GM12878 (cell line): ENCODE measurements around the gene SMPD3. TPM values are rescaled to one million over a fixed set of nuclear protein-coding genes. Genes with fewer than 3 reads are reported as not detected.
A peak's percentile ranks its signal among the peaks of the same experiment; 100 is the strongest.

Source experiments
- ATAC-seq: fragments of 200-7000 bp; cut with Tn5 transposase; 3 replicates; pipeline ENCODE4 v1.9.1; 2020; ENCODE audit warnings: mild to moderate bottlenecking, moderate library complexity
- BruUV-seq: library from RNA; stranded (reverse); fragments of 400-500 nt; replicated peaks from 2 replicates; lab custom pipeline; 2021; lab: Mats Ljungman, UMichigan
- CTCF ChIA-PET: fragments of 300-600 bp; sonication (Branson Sonifier 250); formaldehyde crosslinking; extraction: SDS; loops from one replicate; lab custom pipeline; 2021; ENCODE audit warnings: inconsistent platforms; lab: Yijun Ruan, JAX
- POLR2A ChIA-PET: fragments of 350-600 bp; formaldehyde crosslinking; extraction: SDS; loops from one replicate; lab custom pipeline; 2021; ENCODE audit warnings: inconsistent platforms; lab: Charles Lee
- RAD21 ChIA-PET: fragments of 300-600 bp; sonication (Branson Sonifier 250); formaldehyde crosslinking; loops from one replicate; lab custom pipeline; 2023; ENCODE audit warnings: antibody characterized with exemption; ENCODE audit not compliant: unreplicated experiment; lab: Charles Lee
- SMC1A ChIA-PET: fragments of 300-600 bp; sonication (Branson Sonifier 250); formaldehyde crosslinking; loops from one replicate; lab custom pipeline; 2023; ENCODE audit not compliant: unreplicated experiment, uncharacterized antibody; lab: Charles Lee
- DNase-seq: peaks from one replicate; pipeline ENCODE4 v3.0.0-alpha.2; 2011; ENCODE audit warnings: low read depth, low spot score
- FAIRE-seq: peaks from 3 replicates; lab custom pipeline; 2011; peaks lifted over from hg19 to GRCh38; lab: Jason Lieb, UNC
- H2AFZ ChIP-seq: 2 replicates; pipeline ENCODE4 v1.6.0; 2011; ENCODE audit warnings: low read depth, low read length, control low read depth; ENCODE audit not compliant: control insufficient read depth
- H3K27ac ChIP-seq: 2 replicates; pipeline ENCODE4 v1.5.1; 2011; ENCODE audit warnings: control low read depth; ENCODE audit not compliant: control insufficient read depth, insufficient read depth
- H3K27me3 ChIP-seq, 2 experiments: replicated peaks in 1 of 2; 2 replicates each; pipeline versions ENCODE4 v1.6.0 to v1.6.1; 2011; ENCODE audit warnings: low read length in 1 of 2; ENCODE audit not compliant: control insufficient read depth in 2 of 2, insufficient read depth in 2 of 2
- H3K36me3 ChIP-seq, 2 experiments: 2 replicates each; pipeline ENCODE4 v1.5.1; 2011; ENCODE audit warnings: low read length in 1 of 2; ENCODE audit not compliant: control insufficient read depth in 2 of 2, insufficient read depth in 2 of 2
- H3K4me1 ChIP-seq: 2 replicates; pipeline ENCODE4 v1.6.1; 2011; ENCODE audit warnings: mild to moderate bottlenecking, low read length, moderate library complexity, mixed read lengths; ENCODE audit not compliant: control insufficient read depth, insufficient read depth
- H3K4me2 ChIP-seq: 2 replicates; pipeline ENCODE4 v1.6.0; 2011; ENCODE audit warnings: control low read depth; ENCODE audit not compliant: control insufficient read depth, insufficient read depth
- H3K4me3 ChIP-seq: fragments of 200-600 bp; sonication (generic); 2 replicates; pipeline ENCODE4 v1.5.1; 2016
- H3K79me2 ChIP-seq: 2 replicates; pipeline ENCODE4 v1.6.0; 2011; ENCODE audit warnings: low read length; ENCODE audit not compliant: control insufficient read depth, insufficient read depth
- H3K9ac ChIP-seq: 2 replicates; pipeline ENCODE4 v1.8.0; 2011; ENCODE audit warnings: low read length, control low read depth, mixed read lengths; ENCODE audit not compliant: control insufficient read depth, insufficient read depth
- H3K9me3 ChIP-seq: replicated peaks from 3 replicates; pipeline ENCODE4 v1.5.1; 2011; ENCODE audit warnings: mild to moderate bottlenecking, low read length; ENCODE audit not compliant: control insufficient read depth, insufficient read depth
- H4K20me1 ChIP-seq: 2 replicates; pipeline ENCODE4 v1.6.0; 2011; ENCODE audit not compliant: control insufficient read depth, insufficient read depth
- BACH1 ChIP-seq: fragments of 450-650 bp; IDR thresholded peaks from 2 replicates; pipeline ENCODE4 v1.6.1; 2017; ENCODE audit warnings: mild to moderate bottlenecking, borderline replicate concordance
- CREM ChIP-seq: IDR thresholded peaks from 2 replicates; pipeline ENCODE4 v1.6.1; 2014; ENCODE audit warnings: antibody characterized with exemption, low read depth
- DPF2 ChIP-seq: fragments of 450-650 bp; IDR thresholded peaks from 2 replicates; pipeline ENCODE4 v1.6.1; 2017; ENCODE audit warnings: mild to moderate bottlenecking
- EED ChIP-seq: sonication (generic); IDR thresholded peaks from 2 replicates; pipeline ENCODE4 v1.6.1; 2016; ENCODE audit warnings: antibody characterized with exemption, low read depth
- GATAD2B ChIP-seq: fragments of 450-650 bp; conservative IDR thresholded peaks from 2 replicates; pipeline ENCODE4 v1.6.1; 2017; ENCODE audit warnings: low read depth, mild to moderate bottlenecking, moderate library complexity
- MEF2A ChIP-seq: IDR thresholded peaks from 2 replicates; pipeline ENCODE4 v1.6.1; 2011; ENCODE audit warnings: low read depth, mild to moderate bottlenecking, low read length, moderate library complexity; ENCODE audit not compliant: insufficient read depth
- NR2C1 ChIP-seq: fragments of 450-650 bp; IDR thresholded peaks from 2 replicates; pipeline ENCODE4 v1.6.1; 2017; ENCODE audit warnings: antibody characterized with exemption, mild to moderate bottlenecking, moderate library complexity
- NR2C2 ChIP-seq: IDR thresholded peaks from 2 replicates; pipeline ENCODE4 v1.6.1; 2011; ENCODE audit warnings: borderline replicate concordance, low read depth; ENCODE audit not compliant: control insufficient read depth, insufficient read length
- POLR2A ChIP-seq: IDR thresholded peaks from 2 replicates; pipeline ENCODE4 v1.6.1; 2011; ENCODE audit warnings: low read depth, mild to moderate bottlenecking, low read length
- POLR2AphosphoS5 ChIP-seq: IDR thresholded peaks from 2 replicates; pipeline ENCODE4 v1.6.1; 2011; ENCODE audit warnings: mild to moderate bottlenecking, low read length, inconsistent platforms
- SMC3 ChIP-seq: IDR thresholded peaks from 2 replicates; pipeline ENCODE4 v1.6.1; 2011; ENCODE audit warnings: low read length, improper control_type of control experiment, borderline replicate concordance
- SP1 ChIP-seq: IDR thresholded peaks from one replicate; pipeline ENCODE4 v1.6.1; 2011; ENCODE audit warnings: low read depth, low read length
- SPI1 ChIP-seq: IDR thresholded peaks from 2 replicates; pipeline ENCODE4 v1.6.1; 2011; ENCODE audit warnings: low read depth, mild to moderate bottlenecking, low read length, moderate library complexity, borderline replicate concordance; ENCODE audit not compliant: insufficient read depth
- SUPT20H ChIP-seq: IDR thresholded peaks from 2 replicates; pipeline ENCODE4 v1.6.1; 2011; ENCODE audit warnings: low read depth, mild to moderate bottlenecking, low read length, moderate library complexity, borderline replicate concordance; ENCODE audit not compliant: control insufficient read depth
- SUZ12 ChIP-seq: fragments of 200-600 bp; sonication (generic); IDR thresholded peaks from one replicate; pipeline ENCODE4 v1.6.1; 2018; ENCODE audit warnings: antibody characterized with exemption, mild to moderate bottlenecking; ENCODE audit not compliant: unreplicated experiment
- TAF1 ChIP-seq: IDR thresholded peaks from 2 replicates; pipeline ENCODE4 v1.6.1; 2011; ENCODE audit warnings: mild to moderate bottlenecking, low read depth, low read length, borderline replicate concordance
- YY1 ChIP-seq: IDR thresholded peaks from 2 replicates; pipeline ENCODE4 v1.6.1; 2011; ENCODE audit warnings: low read depth, mild to moderate bottlenecking, low read length
- ZNF217 ChIP-seq: fragments of 450-650 bp; IDR thresholded peaks from 2 replicates; pipeline ENCODE4 v1.6.1; 2017; ENCODE audit warnings: antibody characterized with exemption, mild to moderate bottlenecking
- WGBS: methylation state at CpG from one replicate; pipeline ENCODE4 v1.1.6; 2016; ENCODE audit warnings: low lambda C conversion rate; ENCODE audit not compliant: insufficient replicate concordance, insufficient coverage; ENCODE audit errors: missing lambda C conversion rate; 5-methylcytosine and 5-hydroxymethylcytosine counted together
- in situ Hi-C: fragments of 300-500 bp; cut with MboI; formaldehyde crosslinking; loops from 9 replicates; pipeline ENCODE4 v1.14.3; 2018; ENCODE audit warnings: mixed read lengths
- intact Hi-C: fragments of 100-400 bp; cut with micrococcal nuclease; formaldehyde crosslinking; loops from one replicate; pipeline ENCODE4 v1.14.2; 2022; ENCODE audit not compliant: unreplicated experiment
- polyA plus RNA-seq, 11 experiments: library from polyadenylated mRNA; depleted of rRNA in 4 of 11; unstranded in 6 of 11; stranded (reverse) in 5 of 11; fragments of >200 nt; fragmentation: Nextera tagmentation in 4 of 11; fragmentation: Illumina TruSeq in 1 of 11; extraction: Ambion mirVana in 4 of 11; extraction: Trizol in 1 of 11; gene quantifications; 1 replicate in 1 of 11; 2 replicates in 10 of 11; pipeline versions ENCODE4 v1.2.1 to v1.2.3, GENCODE V29; 2011 to 2016; ENCODE audit warnings: inconsistent platforms in 2 of 11, missing spikeins in 2 of 11, low read depth in 1 of 11
- total RNA-seq, 4 experiments: library from RNA; depleted of rRNA in 3 of 4; stranded (reverse); fragments of >200 nt in 3 of 4; fragmentation: Illumina TruSeq in 1 of 4; extraction: Trizol in 1 of 4; gene quantifications; 2 replicates each; pipeline versions ENCODE4 v1.2.1 to v1.2.3, GENCODE V29; 2013 to 2021
- TF ChIP-seq, protein P1 (sequence below): fragments of 450-650 bp; IDR thresholded peaks from 2 replicates; pipeline ENCODE4 v1.6.1; 2016; ENCODE audit warnings: mild to moderate bottlenecking, moderate library complexity, borderline replicate concordance

The SMPD3 gene
- total and polyA plus RNA-seq, 10 of the 15 experiments (the other 5 are each of a cell fraction or from before 2014, with no cell fraction given): 0.04 to 2.0 (median 1.2) TPM

DNA sequence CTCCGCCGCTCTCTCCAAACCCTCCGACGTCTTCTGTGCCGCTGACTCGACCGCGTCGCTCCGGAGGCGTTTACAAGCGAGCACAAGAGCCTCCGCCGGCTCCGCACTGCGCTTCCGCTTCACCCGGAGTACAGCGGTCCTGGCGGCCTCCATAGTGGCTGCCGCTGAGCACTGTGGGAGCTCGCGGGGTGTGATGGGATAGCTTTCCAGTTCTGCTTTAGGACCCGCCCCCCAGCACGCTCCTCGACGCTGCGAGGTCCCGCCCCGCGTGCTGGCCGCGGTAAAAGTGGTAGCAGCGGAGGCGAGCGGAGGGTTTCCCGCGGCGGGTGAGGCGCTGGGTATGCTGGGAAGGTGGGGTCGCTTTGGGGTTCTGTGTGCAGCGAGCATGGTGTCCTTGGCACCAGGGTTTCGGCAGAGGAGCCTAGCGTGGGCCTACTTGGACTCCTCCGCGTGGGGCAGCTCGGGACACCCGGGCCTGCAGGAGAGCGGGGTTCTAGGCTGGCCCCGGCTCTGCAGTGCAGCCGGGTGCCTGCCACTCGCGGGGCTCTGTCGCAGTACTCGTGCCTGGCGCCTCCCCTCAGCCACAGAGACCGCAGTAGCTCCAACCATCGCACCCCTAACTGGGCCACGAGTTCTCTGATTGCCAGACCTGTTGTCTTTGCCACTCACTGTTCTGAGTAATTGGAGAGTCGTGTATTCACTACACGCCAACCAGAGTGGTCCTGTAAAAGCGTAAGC, 137.4 kb downstream of the SMPD3 start, which contains the start of the genes PRMT7 and SLC7A6OS:
TSS of gene PRMT7 (plus strand) at position 246 of the 738 bp plus-strand sequence. CDS start 4,961 bp downstream, outside the sequence.
TSS of gene SLC7A6OS (minus strand) at position 173 of the 738 bp plus-strand sequence. CDS start at position 153, 20 bp downstream.
- ChIA-PET RAD21 (interaction anchor here (0.8 to 2.2 kb wide), 12 partner anchors 8 to 160 kb away, joined by 3 to 52 read pairs (median 5); partner anchors contain the start of gene SLC7A6), POLR2A (interaction anchor here (1.0 to 3.8 kb wide), 13 partner anchors 8 to 52 kb away, joined by 3 to 20 read pairs (median 5); partner anchors contain the start of gene SLC7A6), SMC1A (interaction anchor here (0.9 to 2.4 kb wide), 13 partner anchors 8 to 70 kb away, joined by 3 to 20 read pairs (median 5); partner anchors contain the start of gene SLC7A6), CTCF (interaction anchor here (0.8 to 2.4 kb wide), 10 partner anchors 9 to 53 kb away, joined by 3 to 60 read pairs (median 4); partner anchors contain the start of gene SLC7A6)
- peak; percentile 95 for FAIRE-seq
- DNase-seq: peak; percentile 65
- Histone ChIP-seq H3K36me3 (peaks cover 2 to 18% of the 10 kb centered on the region in 2 experiments; a peak in 3 of 4 replicates), H2AFZ (peak within 1 kb of the TSS; percentile 95), H3K9me3 (no peaks in the 10 kb centered on the region), H3K4me1 (0 out of 2 replicates have a peak, but pooled peaks cover 3% of the 10 kb centered on the region), H3K27ac (peak within 1 kb of the TSS; percentile 79), H4K20me1 (no peaks in the 10 kb centered on the region), H3K4me2 (peak within 1 kb of the TSS; percentile 92), H3K4me3 (peak within 1 kb of the TSS; percentile 95), H3K9ac (peak within 1 kb of the TSS; percentile 74), H3K27me3 (no peaks in the 10 kb centered on the region), H3K79me2 (peaks cover 51% of the 10 kb centered on the region)
- under 1% methylated on average over 62 of the region's 62 CpGs for WGBS
- BruUV-seq: TSS peak; percentile 56
- ATAC-seq: peak; percentile 99
- intact Hi-C loops: loop anchor here (2.0 kb wide), 1 partner anchor 46 kb away; the partner anchor contains the start of gene SLC7A6
- in situ Hi-C loops: no loop called here
- TF ChIP-seq NR2C2 (no peak), ZNF217 (peak; percentile 37; the same call in 1 of the 2 replicates), POLR2A (peak; percentile 98), CREM (peak; percentile 55; the same call in 1 of the 2 replicates), EED (no peak), DPF2 (peak; percentile 59), GATAD2B (peak; percentile 63), MEF2A (no peak), BACH1 (peak; percentile 48; the same call in 1 of the 2 replicates), TAF1 (peak; percentile 88; the same call in 1 of the 2 replicates), SUPT20H (no peak), SP1 (peak; percentile 46), POLR2AphosphoS5 (peak; percentile 95), NR2C1 (0 out of 2 replicates have a peak, but pooled peaks have one; percentile 17), SMC3 (no peak), SUZ12 (no peak), YY1 (peak; percentile 97), SPI1 (peak; percentile 77)
- TF ChIP-seq, protein P1, sequence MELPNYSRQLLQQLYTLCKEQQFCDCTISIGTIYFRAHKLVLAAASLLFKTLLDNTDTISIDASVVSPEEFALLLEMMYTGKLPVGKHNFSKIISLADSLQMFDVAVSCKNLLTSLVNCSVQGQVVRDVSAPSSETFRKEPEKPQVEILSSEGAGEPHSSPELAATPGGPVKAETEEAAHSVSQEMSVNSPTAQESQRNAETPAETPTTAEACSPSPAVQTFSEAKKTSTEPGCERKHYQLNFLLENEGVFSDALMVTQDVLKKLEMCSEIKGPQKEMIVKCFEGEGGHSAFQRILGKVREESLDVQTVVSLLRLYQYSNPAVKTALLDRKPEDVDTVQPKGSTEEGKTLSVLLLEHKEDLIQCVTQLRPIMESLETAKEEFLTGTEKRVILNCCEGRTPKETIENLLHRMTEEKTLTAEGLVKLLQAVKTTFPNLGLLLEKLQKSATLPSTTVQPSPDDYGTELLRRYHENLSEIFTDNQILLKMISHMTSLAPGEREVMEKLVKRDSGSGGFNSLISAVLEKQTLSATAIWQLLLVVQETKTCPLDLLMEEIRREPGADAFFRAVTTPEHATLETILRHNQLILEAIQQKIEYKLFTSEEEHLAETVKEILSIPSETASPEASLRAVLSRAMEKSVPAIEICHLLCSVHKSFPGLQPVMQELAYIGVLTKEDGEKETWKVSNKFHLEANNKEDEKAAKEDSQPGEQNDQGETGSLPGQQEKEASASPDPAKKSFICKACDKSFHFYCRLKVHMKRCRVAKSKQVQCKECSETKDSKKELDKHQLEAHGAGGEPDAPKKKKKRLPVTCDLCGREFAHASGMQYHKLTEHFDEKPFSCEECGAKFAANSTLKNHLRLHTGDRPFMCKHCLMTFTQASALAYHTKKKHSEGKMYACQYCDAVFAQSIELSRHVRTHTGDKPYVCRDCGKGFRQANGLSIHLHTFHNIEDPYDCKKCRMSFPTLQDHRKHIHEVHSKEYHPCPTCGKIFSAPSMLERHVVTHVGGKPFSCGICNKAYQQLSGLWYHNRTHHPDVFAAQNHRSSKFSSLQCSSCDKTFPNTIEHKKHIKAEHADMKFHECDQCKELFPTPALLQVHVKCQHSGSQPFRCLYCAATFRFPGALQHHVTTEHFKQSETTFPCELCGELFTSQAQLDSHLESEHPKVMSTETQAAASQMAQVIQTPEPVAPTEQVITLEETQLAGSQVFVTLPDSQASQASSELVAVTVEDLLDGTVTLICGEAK: peak; percentile 45; the same call in 1 of the 2 replicates
